Left hindlimb (tissue), 1 donor: ENCODE data around the gene TSEN54.
A peak's percentile ranks its signal among the peaks of the same experiment; 100 is the strongest.

Experiments
- DNase-seq: peaks from one replicate; pipeline ENCODE4 v3.0.0-alpha.2; 2018

The TSEN54 gene

GRCh38 chr17:75521951-75522727, 5.8 kb downstream of the TSEN54 start:
- DNase-seq, result no peak

DNA sequence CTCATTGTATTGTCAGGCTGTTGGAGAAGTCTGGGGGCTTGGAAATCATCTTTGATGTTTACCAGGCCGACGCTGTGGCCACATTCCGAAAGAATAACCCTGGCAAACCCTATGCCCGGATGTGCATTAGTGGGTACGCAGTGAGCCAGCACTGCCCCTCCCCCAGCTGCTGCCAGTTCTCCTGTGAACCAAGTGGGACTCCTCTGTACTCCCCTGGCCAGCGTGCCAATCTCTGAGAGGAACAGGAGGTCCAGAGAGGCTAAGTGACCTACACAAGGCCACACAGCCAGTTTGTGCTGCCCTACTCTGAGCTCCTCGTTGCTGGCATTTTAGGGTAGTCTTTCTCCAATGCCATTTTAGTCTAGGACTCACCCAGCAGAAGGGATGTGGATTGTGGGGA, 7.3 kb downstream of the TSEN54 start:
- DNase-seq, result no peak

DNA sequence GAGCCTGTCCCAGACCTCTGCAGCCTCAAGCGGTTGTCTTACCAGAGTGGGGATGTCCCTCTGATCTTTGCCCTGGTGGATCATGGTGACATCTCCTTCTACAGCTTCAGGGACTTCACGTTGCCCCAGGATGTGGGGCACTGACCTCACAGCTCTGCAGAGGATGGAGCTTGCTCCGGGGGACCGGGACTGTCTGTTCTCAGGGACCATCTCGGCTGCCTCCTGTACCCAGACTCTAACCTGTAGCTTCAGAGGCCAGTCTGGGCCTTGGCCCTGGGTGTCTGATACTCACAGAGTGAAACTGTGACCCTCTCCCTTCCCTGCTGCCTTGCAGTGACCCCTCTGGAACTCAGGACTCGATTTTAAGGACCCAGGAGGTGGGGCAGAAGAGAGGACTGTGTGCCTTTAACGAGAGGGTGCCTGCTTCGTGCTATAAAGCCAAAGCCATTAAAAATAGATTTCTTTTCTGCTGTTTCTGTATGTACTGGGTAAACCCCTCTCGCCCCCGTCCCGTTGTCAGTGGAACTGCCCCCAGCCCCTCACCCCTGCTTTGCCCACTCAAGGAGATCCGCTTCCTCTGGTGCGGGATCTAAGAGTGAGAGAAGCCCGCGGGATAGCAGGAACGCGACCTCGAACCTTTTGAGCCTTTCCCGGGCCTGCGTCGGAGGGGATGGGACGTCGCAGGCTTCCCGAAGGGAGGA, 8.1 kb downstream of the TSEN54 start:
- no peak for DNase-seq

DNA sequence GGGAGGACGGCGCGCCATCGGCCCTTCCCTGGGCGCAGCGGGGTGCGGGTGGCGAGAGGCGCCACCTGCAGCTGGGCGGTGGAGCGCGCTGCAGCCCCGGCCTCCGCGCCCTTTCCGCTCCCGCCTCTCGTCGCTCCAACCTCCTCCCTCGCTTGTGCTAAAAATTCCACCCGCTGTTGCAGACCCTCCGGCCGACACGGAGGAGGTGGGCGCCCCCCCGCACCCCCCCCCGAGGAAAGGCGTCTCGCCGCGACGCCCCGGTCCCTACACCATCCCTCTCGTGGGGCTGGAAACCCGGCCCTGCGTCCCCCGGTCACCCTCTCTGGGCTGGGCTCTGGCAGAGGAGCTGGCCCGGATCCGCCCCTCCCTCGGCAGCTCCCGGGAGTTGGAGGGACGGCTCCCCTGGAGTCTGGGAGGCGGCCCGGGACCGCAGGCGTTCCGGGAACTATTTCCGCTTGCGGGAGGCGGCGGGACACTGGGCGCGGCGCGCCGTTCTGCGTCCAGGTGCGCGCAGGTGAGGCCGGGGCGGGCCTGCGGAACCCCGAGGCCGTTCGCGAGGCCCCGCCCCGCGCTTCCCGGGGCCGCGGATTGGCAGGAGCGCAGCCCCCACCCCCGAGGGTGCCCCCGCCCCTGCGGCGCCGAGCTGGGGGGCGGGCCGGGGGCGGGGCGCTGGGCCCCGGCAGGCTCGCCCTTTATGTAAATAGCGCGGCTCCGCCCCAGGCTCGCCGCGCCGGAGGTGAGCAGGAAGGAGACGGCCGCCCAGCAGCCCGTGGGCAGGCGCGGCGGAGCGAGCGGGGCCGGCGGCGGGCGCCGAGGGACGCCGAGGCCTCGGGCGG, 8.9 kb downstream of the TSEN54 start, which contains the start of gene LLGL2:
LLGL2 (plus strand) TSS at position 728 of the 836 bp plus-strand sequence. CDS start 17,730 bp downstream, outside the sequence.
- peak; percentile 70 for DNase-seq

DNA sequence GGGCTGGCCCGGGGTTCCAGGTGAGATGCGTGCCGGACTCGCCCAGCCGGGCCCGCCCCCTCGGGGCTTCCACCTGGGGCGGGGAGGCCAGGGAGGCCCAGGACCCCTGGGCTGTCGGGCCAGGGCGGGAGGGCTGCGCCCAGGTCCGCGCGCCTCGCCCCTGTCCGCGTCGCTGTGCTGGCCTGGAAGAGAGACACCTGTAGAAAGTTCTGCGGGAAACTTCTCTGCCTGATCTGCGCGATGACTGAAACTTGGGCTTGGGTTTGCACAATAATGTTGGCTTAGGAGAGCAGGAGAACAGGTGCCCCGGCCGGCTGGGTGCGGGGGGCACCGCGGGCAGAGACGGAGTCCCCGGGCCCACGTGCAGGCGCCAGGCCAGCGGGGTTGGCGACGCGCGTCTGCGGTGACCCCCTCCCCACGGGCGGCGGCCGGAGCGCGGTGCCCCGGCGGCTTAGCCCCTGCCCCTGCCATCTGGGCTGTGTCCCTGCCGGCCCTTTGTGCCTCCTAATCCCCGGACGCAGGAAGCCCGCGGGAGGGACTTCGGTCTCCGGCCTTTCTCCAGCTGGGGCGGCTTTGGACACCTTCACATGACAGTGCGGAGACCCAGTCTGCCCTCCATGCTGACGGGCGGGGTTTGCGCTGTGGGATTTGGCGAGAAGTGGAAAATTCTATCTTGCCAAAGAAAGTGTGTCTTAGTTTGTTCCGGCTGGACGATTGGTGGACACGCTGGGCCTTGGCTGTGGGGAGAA, 9.7 kb downstream of the TSEN54 start:
- DNase-seq, result no peak

GRCh38 chr17:75526555-75527270, 10.4 kb downstream of the TSEN54 start:
- DNase-seq, result no peak

DNA sequence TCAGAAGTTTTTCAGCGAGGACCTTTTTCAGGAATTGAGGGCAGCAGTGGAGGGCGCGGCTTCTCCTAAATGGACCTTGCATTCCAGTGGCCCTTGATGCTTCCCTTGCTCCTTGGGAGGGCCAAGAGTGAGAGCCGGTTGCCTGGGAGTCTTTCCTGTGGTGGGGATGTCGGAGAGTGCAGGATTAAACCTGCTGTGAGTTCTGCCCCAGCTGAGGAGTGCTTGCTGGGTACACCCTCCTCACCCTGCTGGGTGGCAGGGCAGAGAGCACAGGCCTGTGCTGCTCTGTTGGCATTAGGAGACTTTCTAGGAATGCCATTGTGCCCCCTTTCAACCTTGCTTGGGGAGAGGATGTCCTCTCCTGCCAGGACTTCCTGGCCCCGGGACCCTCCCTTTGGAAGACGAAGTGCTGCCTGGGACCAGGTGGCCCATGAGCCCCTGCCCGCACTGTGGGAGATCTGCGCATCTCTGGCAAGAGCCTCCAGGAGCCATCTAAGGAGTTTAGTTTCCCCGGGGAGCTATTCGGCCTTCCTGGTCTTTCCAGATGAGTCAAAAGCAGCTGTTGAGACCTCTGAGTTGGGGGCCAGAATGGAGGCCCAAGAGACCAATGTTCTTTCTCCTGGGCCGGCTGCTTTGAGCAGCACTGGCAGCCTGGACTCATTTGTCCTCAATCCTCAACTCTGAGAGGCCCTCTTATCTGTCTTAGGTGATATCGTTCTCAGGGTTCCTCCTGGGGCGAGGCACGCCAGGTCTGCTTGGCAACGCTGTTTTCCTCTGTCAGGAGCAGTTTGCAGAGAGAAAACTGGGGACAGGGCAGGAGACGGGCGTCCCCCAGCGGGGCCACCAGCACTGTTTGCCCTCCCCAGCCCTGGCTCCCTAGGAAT, 14.8 kb downstream of the TSEN54 start:
- DNase-seq, result no peak

DNA sequence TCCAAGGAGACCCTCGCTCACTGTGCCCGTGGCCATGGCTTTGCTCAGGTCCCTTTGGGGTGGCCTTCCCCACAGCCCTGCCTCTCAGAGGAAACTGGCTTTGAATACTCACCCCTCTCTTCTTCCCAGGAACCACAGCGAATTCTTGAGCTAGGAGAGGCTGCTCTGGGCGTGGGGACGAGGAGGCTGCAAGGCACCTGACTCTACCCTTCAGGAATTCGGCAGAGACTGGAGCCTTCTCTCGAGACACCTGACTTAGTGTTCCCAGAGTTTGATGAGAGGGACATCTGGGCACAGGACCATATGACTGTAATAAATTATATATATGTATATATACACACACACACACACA, 15.4 kb downstream of the TSEN54 start:
- no peak for DNase-seq

DNA sequence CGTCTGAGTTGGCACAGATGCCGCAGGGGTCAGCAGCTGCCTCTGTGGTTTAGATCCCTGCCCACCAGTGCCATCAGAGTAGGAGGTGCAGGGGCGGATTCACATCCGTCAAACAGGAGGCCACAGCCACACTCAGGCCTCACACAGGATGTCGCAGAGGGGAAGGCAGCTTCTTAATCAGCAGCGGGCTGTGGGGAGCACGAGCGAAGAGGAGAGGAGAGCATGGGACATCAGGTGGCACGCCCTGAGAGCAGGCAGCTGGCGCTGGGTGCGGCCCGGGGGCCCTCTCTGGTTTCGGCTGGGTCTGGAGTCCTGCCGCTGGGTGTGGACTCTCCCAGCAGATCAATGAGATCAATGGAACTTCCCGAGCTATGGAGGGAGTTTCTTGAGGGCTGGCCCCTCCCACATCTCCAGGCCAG, 18.8 kb downstream of the TSEN54 start:
- no peak for DNase-seq

- DNase-seq, result no peak
Measured at GRCh38 chr17:75535871-75536270, 19.5 kb downstream of the TSEN54 start.

DNA sequence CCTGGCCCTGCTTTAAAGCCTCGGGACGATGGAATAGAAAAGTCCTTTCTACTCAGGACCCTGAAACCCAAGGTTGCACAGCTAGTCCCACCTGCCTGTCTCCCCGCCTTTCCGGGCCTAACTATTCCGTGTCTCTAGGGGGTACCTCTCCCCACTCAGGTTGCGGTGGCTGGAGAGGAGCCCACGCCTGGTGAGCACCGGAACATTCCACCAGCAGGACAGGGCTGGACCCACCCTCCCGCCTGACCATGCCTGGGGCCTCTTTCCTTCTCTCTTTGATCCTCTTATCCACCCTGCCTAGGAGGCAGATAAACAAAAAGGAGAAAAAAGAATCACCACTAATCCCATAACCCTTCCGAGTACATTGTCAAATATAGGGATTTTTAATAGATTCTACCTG, 20.0 kb downstream of the TSEN54 start:
- no peak for DNase-seq

DNA sequence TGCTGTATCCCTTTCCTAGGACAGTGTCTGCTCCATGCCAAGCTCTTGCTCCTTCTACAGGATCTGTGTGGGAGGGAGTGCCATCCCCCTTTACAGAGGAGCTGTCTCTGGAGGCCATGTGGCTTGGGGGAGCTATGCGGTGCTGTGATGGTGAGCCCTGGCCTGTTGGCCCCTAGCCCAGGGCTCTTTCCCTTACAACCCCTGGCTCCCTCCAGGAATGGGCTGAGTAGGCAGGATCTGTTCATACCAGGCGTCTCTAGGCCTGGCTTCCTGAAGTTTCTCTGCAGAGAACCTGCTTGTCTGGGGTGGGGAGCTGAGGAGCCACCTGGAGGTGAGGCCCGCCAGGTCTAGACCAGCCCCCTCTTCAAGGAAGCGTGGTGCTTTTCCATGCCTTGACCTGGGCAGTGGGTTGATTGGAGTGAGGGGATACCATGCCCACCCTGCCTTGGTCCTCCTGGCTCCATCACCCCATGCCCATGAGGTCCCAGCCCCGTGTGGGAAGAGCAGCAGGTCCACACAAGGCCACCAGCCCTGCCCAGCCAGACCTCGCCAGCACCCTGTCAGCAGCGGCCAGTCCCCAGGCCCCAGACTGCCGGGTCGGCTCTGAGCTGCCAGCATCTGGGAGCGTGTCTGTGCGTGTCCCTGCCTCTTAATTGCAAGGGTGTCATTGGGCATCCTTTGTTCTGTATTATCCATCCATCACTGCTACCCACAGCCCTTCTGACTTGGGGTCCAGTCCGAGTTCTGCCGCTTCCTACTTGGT, 23.8 kb downstream of the TSEN54 start:
- no peak for DNase-seq

DNA sequence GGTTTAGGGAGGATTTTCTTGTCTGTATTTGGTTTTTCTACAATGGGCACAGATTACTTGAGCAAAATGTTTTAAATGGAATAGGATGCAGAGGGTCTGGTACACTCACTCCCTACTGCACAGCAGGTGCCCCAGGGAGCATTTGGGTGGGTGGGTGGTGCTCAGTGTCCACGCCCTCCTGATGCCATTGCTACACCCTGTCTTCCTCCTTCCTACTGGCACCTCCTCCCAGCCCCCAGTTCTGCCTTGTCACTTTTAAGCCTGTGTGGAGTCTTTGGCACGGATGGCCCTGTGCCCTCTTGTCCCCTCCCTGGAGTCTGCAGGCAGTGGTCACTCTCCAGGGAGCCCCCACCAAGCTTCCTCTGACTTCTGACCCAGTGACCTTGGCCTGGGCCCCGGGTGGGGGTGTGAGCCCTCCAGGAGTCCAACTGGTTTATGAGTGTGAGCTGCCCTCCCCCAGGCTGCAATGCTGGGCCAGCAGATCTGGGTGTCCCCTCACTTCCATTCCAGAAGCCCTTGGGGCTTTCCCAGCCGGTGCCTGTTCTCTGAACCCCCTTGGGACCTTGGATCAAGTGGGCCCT, 24.7 kb downstream of the TSEN54 start:
- no peak for DNase-seq

DNA sequence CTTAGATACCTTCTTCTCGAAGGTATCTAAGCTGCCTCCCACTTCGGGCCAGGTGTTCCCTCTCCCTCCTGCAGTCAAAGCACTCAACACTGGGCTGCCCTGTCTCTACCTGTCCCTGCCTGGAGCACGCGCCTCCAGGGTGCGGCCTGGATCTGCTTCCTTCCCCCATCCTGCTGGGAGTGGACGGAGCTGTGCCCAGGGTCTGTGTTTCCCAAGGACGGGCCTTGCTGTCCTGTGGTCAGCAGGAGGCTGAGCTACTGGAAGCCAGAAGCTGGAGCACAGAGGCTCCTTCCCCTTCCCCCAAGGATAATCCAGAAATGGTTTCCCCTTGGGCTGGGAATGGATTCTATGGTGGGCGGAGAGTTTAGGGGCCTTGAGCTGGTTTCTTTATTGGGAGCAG, 25.9 kb downstream of the TSEN54 start:
- no peak for DNase-seq

DNA sequence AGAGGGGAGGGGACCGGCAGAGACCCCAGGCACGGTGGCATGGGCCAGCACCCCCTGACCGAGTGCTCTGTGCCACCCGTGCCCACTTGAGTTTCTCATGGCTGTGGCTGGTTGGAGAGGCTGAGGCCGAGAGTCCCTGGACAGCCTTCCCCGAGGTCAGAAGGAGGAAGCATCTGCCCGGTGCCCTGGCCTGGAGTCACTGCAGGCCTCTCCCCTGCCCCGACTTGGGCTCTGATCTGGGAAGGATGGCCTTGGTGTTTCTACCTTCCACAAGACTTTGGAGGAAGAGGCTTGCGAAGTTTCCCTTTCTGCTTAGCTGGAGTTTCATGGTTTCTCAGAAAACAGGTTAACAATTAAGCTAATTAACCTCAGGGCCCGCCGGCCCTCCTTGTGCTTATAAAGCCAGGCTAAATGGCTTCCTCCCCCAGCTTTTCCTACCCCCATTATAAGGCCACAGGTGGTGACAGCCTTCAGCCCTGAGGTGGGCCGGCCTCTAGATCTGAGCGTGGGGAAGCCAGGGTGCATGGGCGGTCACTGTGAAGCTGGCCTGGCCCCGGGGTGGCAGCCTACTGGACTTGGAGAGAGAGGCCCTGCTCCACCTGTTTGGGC, 26.5 kb downstream of the TSEN54 start:
- DNase-seq, result no peak

DNA sequence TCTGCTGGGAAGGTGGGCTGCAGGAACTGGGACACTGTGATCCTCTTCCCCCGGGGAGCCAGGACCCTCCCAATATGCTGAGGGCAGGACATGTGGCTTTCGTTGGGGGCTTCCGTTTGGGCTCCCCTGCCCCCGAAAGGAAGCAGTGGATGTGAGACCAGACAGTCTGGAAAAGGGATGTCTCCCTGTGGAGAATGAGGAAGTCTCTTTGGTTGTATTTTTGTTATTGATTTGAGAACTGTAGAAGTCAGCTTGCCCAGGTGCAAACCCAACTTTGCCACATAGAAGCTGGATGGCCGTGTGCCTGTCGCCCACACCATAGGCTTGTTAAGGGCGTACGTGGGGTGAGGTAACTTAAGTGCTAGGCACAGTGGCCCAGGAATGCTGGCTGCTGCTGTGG, 27.9 kb downstream of the TSEN54 start:
- no peak for DNase-seq

- DNase-seq, result no peak
Measured at GRCh38 chr17:75546181-75546580, 29.9 kb downstream of the TSEN54 start.

GRCh38 chr17:75547091-75547490, 30.8 kb downstream of the TSEN54 start:
- DNase-seq, result no peak

DNA sequence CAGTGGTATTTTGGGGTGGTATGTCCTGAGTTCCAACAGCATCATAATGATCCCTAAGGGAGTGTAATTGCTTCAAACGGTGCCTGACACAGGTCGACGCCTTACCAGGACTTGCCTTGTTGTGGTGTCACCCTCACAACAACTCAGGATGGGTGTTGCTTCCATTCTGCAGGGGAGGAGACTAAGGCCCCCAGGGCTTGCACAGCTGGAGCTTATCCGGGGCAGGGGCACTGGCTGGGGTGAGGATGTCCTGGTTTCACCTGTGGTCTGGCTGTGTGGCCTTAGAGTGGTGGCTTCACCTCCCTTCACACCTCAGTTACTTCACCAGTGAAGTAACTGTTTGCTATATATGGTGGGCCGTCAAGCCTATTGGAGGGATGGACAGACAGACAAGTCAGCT, 32.5 kb downstream of the TSEN54 start:
- no peak for DNase-seq
